ENCODE results near the gene GBGT1.

- TF ChIP-seq CTCF (IDR thresholded peaks at IDR 0.05): no peak
- no peak for TF ChIP-seq POLR2A (IDR thresholded peaks at IDR 0.05)
- no peak for TF ChIP-seq EP300 (IDR thresholded peaks at IDR 0.05)
These were observed 43.4 kb upstream of the GBGT1 start for GRCh38 chr9:133207021-133207531.
